Naive thymus-derived CD4-positive, alpha-beta T cell (primary cell): ENCODE data around the gene SLC6A11. TPM values are rescaled to one million over a fixed set of nuclear protein-coding genes. Genes with fewer than 3 reads are reported as not detected.

Experiments
- ATAC-seq: fragments of 150-1000 bp; cut with Tn5 transposase; 2 replicates; pipeline ENCODE4 v1.10.0; 2021; ENCODE audit warnings: mild to moderate bottlenecking, moderate library complexity
- CTCF ChIA-PET: fragments of 350-600 bp; sonication (Branson Sonifier 250); formaldehyde crosslinking; loops from one replicate; lab custom pipeline; 2021; ENCODE audit warnings: antibody characterized with exemption; lab: Charles Lee
- POLR2A ChIA-PET: fragments of 350-600 bp; sonication (Branson Sonifier 250); formaldehyde crosslinking; loops from one replicate; lab custom pipeline; 2021; ENCODE audit warnings: antibody characterized with exemption, inconsistent platforms; lab: Charles Lee
- DNase-seq, 9 donors: peaks; one replicate each; pipeline versions ENCODE4 v3.0.0 to v3.0.0-alpha.2; 2020 to 2022; ENCODE audit warnings: mixed read lengths in 1 of 9
- H3K27ac ChIP-seq: one replicate; pipeline ENCODE4 v1.7.0; 2013; ENCODE audit warnings: mild to moderate bottlenecking, low read depth, low read length, moderate library complexity
- H3K27me3 ChIP-seq, 2 donors: one replicate each; pipeline ENCODE4 v1.7.0; 2013; ENCODE audit warnings: low read length in 2 of 2, mild to moderate bottlenecking in 2 of 2, moderate library complexity in 2 of 2; ENCODE audit not compliant: control insufficient read depth in 2 of 2, insufficient read depth in 2 of 2
- H3K36me3 ChIP-seq, 3 experiments: 1 replicate in 2 of 3; 2 replicates in 1 of 3; pipeline ENCODE4 v1.7.0; 2013; ENCODE audit warnings: low read length in 3 of 3, mild to moderate bottlenecking in 3 of 3, moderate library complexity in 1 of 3; ENCODE audit not compliant: insufficient read depth in 3 of 3, control insufficient read depth in 2 of 3
- H3K4me1 ChIP-seq, 2 donors: one replicate each; pipeline ENCODE4 v1.7.0; 2013; ENCODE audit warnings: low read length in 2 of 2, mild to moderate bottlenecking in 2 of 2, moderate library complexity in 1 of 2; ENCODE audit not compliant: control insufficient read depth in 2 of 2, insufficient read depth in 2 of 2
- H3K4me3 ChIP-seq: 2 replicates; pipeline ENCODE4 v1.7.0; 2013; ENCODE audit warnings: mild to moderate bottlenecking, low read length
- H3K9me3 ChIP-seq, 3 experiments: 1 replicate in 2 of 3; 2 replicates in 1 of 3; pipeline ENCODE4 v1.7.0; 2013; ENCODE audit warnings: low read length in 3 of 3; ENCODE audit not compliant: control insufficient read depth in 2 of 3
- H3K27ac Mint-ChIP-seq, 9 donors: one replicate each; pipeline ENCODE4 v1.8.0; 2020 to 2022; ENCODE audit warnings: mixed read lengths in 9 of 9, mild to moderate bottlenecking in 8 of 9, moderate library complexity in 5 of 9, inconsistent platforms in 2 of 9
- H3K27me3 Mint-ChIP-seq, 5 donors: one replicate each; pipeline ENCODE4 v1.8.0; 2021 to 2022; ENCODE audit warnings: mixed read lengths in 5 of 5, mild to moderate bottlenecking in 1 of 5
- H3K36me3 Mint-ChIP-seq, 5 donors: one replicate each; pipeline ENCODE4 v1.8.0; 2020 to 2022; ENCODE audit warnings: mixed read lengths in 5 of 5, mild to moderate bottlenecking in 3 of 5, inconsistent platforms in 1 of 5
- H3K4me1 Mint-ChIP-seq, 7 donors: one replicate each; pipeline ENCODE4 v1.8.0; 2020 to 2022; ENCODE audit warnings: mixed read lengths in 7 of 7, mild to moderate bottlenecking in 3 of 7, inconsistent platforms in 1 of 7
- H3K4me3 Mint-ChIP-seq, 10 donors: one replicate each; pipeline ENCODE4 v1.8.0; 2020 to 2022; ENCODE audit warnings: mild to moderate bottlenecking in 10 of 10, mixed read lengths in 10 of 10, moderate library complexity in 6 of 10, inconsistent platforms in 2 of 10
- H3K9me3 Mint-ChIP-seq, 11 donors: one replicate each; pipeline ENCODE4 v1.8.0; 2020 to 2022; ENCODE audit warnings: mixed read lengths in 11 of 11, mild to moderate bottlenecking in 4 of 11, inconsistent platforms in 1 of 11, moderate library complexity in 1 of 11
- intact Hi-C, 2 donors: fragments of 100-400 bp; cut with micrococcal nuclease; formaldehyde crosslinking; loops; one replicate each; pipeline ENCODE4 v1.15.1; 2023
- polyA plus RNA-seq, 2 donors: library from polyadenylated mRNA; unstranded; fragments of 300-500 nt; fragmentation: Illumina TruSeq; gene quantifications; one replicate each; pipeline ENCODE4 v1.2.3, GENCODE V29; 2021
- total RNA-seq, 6 experiments: library from RNA in 5 of 6; stranded (reverse) in 5 of 6; gene quantifications; 1 replicate in 5 of 6; 2 replicates in 1 of 6; pipeline ENCODE4 v1.2.3 and lab custom pipeline; 2021 to 2026

The SLC6A11 gene
- total and polyA plus RNA-seq, 7 experiments from 2014 or later = not detected

DNA sequence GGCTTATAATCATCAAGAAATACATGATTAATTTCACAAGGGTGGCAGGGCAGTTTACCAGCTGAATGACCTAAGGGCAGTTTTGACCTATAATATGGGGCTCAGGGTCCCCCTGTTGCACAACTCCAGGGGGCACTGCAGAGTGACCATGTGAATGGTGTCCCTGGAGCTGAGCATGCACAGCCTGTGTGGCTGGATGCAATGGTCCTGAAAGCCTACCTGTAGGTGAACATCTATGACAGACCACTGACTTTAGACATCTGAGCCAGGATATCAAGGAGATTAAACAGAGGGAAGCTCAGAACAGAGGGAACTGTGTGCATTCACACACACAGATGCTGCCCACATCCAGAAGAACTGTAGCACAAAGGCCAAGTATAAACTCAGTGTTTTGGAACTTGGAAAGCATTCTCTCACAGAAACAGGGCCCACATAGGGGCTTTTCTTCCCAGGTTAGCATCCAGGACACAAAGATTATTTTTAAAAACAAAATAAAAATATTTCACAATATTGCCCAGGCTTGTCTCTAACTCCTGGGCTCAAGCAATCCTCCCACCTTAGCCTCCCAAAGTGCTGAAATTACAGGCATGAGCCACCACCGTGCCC, 7.8 kb upstream of the SLC6A11 start:
- Mint-ChIP-seq H3K36me3 (peaks cover 0 to 5% (median 0%) of the 10 kb centered on the region in 5 donors), H3K9me3 (peaks cover 0 to 6% (median 0%) of the 10 kb centered on the region in 11 donors), H3K4me1 (no peaks in the 10 kb centered on the region), H3K27ac (no peak overlapping the region), H3K4me3 (no peak overlapping the region), H3K27me3 (peaks cover 11 to 56% (median 32%) of the 10 kb centered on the region in 5 donors)
- H3K27me3 ChIP-seq = no peaks in the 10 kb centered on the region
- ChIA-PET CTCF (no interaction called here), POLR2A (no interaction called here)
- H3K9me3 ChIP-seq = no peaks in the 10 kb centered on the region
- ATAC-seq (no peak), DNase-seq (no peak)
- no peak overlapping the region for H3K27ac ChIP-seq
- H3K4me1 ChIP-seq = no peaks in the 10 kb centered on the region
- no peaks in the 10 kb centered on the region for H3K36me3 ChIP-seq
- H3K4me3 ChIP-seq = no peak overlapping the region
- intact Hi-C loops = no loop called here

DNA sequence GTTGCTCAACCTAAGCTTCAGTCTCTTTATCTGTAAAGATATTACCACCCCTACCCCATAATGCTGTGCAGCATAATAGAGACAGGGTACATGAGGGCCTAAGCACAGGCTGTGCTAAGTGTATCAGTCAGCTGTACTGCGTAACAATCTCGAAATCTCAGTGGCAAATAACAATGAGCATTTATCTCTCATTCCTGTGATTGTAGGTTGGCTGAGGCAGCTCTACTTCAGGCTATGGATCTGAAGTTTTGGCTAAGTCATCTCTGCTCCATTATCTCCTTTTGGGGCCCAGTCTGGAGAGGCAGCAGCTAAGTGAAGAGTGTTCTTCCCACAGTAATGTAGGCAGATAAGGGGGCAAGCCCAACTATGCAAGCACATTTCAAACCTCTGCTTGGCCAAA, 7.1 kb upstream of the SLC6A11 start:
- no peak overlapping the region for H3K27ac ChIP-seq
- no peaks in the 10 kb centered on the region for H3K9me3 ChIP-seq
- no peaks in the 10 kb centered on the region for H3K36me3 ChIP-seq
- ChIA-PET CTCF (no interaction called here), POLR2A (no interaction called here)
- peaks cover 11 to 59% (median 31%) of the 10 kb centered on the region in 5 donors for H3K27me3 Mint-ChIP-seq
- intact Hi-C loops = no loop called here
- H3K4me1 Mint-ChIP-seq = no peaks in the 10 kb centered on the region
- no peaks in the 10 kb centered on the region for H3K27me3 ChIP-seq
- H3K4me3 ChIP-seq = no peak overlapping the region
- peaks cover 0 to 5% (median 0%) of the 10 kb centered on the region in 5 donors for H3K36me3 Mint-ChIP-seq
- ATAC-seq = no peak
- no peak overlapping the region for H3K27ac Mint-ChIP-seq
- DNase-seq = no peak
- no peak overlapping the region for H3K4me3 Mint-ChIP-seq
- peaks cover 0 to 4% (median 0%) of the 10 kb centered on the region in 11 donors for H3K9me3 Mint-ChIP-seq
- H3K4me1 ChIP-seq = no peaks in the 10 kb centered on the region

DNA sequence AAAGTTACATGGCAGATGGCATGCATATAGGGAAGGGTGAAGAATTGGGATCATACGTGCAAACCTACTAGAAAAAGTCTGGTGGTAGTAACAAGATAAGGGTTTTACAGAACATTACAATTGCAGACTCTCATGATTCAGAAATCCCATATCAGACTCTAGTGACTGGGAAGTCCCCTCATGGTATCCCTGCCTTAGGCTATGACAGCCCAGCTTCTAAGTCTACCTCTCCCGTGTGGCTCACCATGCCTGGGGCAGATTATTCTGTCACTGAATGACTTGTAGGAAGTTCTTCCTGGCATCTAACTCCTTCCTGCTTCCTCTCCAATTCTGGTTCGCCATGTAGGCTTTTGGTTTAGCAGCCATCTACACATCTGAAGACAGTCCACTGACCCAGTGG, 5.7 kb upstream of the SLC6A11 start:
- POLR2A ChIA-PET = no interaction called here
- ATAC-seq (no peak), DNase-seq (no peak)
- no peaks in the 10 kb centered on the region for H3K4me1 ChIP-seq
- Mint-ChIP-seq H3K27me3 (peaks cover 23 to 72% (median 44%) of the 10 kb centered on the region in 5 donors), H3K9me3 (peaks cover 0 to 4% (median 0%) of the 10 kb centered on the region in 11 donors), H3K36me3 (peaks cover 0 to 5% (median 0%) of the 10 kb centered on the region in 5 donors), H3K27ac (no peak overlapping the region), H3K4me3 (no peak overlapping the region), H3K4me1 (no peaks in the 10 kb centered on the region)
- CTCF ChIA-PET = no interaction called here
- intact Hi-C loops = no loop called here
- no peaks in the 10 kb centered on the region for H3K9me3 ChIP-seq
- H3K27ac ChIP-seq = no peak overlapping the region
- H3K27me3 ChIP-seq = no peaks in the 10 kb centered on the region
- H3K4me3 ChIP-seq = no peak overlapping the region
- H3K36me3 ChIP-seq = no peaks in the 10 kb centered on the region

DNA sequence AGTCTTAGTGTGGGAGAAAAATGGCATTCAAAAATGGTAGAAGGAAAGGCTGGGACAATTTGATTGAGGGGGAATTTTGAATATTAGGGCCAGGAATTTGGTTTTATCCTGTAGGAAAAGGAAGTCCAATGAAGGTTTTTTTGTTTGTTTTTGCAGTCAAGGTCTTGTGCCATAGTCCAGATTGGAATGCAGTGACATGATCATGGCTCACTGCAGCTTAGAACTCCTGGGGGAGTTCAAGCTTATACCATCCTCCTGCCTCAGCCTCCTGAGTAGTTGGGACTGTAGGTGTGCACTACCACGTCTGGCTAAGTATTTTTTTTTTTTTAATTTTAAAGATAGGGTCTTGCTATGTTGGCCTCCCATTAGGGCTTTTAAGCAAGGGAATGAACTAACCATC, 2.6 kb upstream of the SLC6A11 start:
- intact Hi-C loops = no loop called here
- Mint-ChIP-seq H3K4me3 (no peak overlapping the region), H3K4me1 (peaks cover 0 to 4% (median 0%) of the 10 kb centered on the region in 7 donors), H3K27ac (no peak overlapping the region), H3K36me3 (peaks cover 0 to 5% (median 0%) of the 10 kb centered on the region in 5 donors), H3K27me3 (peaks cover 29 to 58% (median 48%) of the 10 kb centered on the region in 5 donors), H3K9me3 (peaks cover 0 to 4% (median 0%) of the 10 kb centered on the region in 11 donors)
- H3K9me3 ChIP-seq = no peaks in the 10 kb centered on the region
- DNase-seq (no peak), ATAC-seq (no peak)
- H3K36me3 ChIP-seq = no peaks in the 10 kb centered on the region
- ChIA-PET CTCF (no interaction called here), POLR2A (no interaction called here)
- no peaks in the 10 kb centered on the region for H3K4me1 ChIP-seq
- no peak overlapping the region for H3K4me3 ChIP-seq
- H3K27ac ChIP-seq = no peak overlapping the region
- peaks cover 0 to 3% of the 10 kb centered on the region in 2 donors for H3K27me3 ChIP-seq

DNA sequence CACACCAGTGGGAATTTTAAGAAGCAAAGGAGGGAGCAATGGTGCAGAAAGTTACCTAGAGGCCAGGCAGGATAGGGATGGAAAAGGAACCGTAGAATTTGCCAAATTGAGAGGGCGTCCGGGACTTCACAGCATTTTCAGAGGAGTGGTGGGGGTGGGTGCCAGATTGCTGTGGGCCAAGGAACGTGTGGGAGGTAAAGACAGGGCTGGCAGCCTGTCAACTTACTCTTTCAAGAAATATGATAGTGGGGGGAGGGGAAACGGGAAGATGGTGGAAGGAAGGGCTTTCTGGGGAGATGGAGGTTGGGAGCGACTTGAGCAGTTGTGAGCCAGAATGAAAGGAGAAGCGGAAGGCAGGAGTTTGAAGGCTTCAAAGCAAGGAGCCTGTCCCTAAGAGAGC, 1.4 kb upstream of the SLC6A11 start:
- POLR2A ChIA-PET = no interaction called here
- ATAC-seq = no peak

DNA sequence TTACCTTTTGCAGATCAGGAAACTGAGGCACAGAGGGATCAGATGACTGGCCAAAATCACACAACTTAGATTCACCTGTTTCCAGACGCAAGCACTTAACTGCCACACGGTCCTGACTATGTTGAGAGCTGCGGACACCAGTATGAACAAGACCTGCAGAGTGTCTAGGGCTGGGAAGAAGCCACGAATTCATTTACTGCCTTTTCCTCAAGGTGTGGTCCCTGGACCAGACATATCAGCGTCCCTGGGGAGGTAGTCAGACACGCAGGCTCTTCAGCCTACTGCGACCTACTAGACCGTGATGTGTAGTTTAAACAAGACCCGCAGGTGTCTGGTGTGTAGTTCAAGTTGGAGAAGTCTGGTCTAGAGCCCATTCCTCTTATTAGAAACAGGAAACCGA, 541 bp upstream of the SLC6A11 start:
- H3K4me3 Mint-ChIP-seq = peak overlapping the region in 2 of 10 donors; percentile 38 to 49
- CTCF ChIA-PET = no interaction called here
- intact Hi-C loops = no loop called here
- POLR2A ChIA-PET = no interaction called here
- no peak overlapping the region for H3K27ac Mint-ChIP-seq
- peaks cover 0 to 4% (median 0%) of the 10 kb centered on the region in 7 donors for H3K4me1 Mint-ChIP-seq
- H3K27me3 Mint-ChIP-seq = peaks cover 30 to 44% (median 36%) of the 10 kb centered on the region in 5 donors
- Histone ChIP-seq H3K36me3 (no peaks in the 10 kb centered on the region), H3K27me3 (peaks cover 0 to 3% of the 10 kb centered on the region in 2 donors), H3K9me3 (no peaks in the 10 kb centered on the region), H3K27ac (no peak overlapping the region), H3K4me3 (no peak overlapping the region), H3K4me1 (no peaks in the 10 kb centered on the region)
- peaks cover 0 to 4% (median 0%) of the 10 kb centered on the region in 11 donors for H3K9me3 Mint-ChIP-seq
- DNase-seq (no peak), ATAC-seq (no peak)
- H3K36me3 Mint-ChIP-seq = peaks cover 0 to 3% (median 0%) of the 10 kb centered on the region in 5 donors

More for the DNA sequence above, 1.4 kb upstream of the SLC6A11 start:
- Mint-ChIP-seq H3K27ac (no peak overlapping the region), H3K27me3 (peaks cover 30 to 49% (median 39%) of the 10 kb centered on the region in 5 donors), H3K36me3 (peaks cover 0 to 3% (median 0%) of the 10 kb centered on the region in 5 donors), H3K4me1 (peaks cover 0 to 4% (median 0%) of the 10 kb centered on the region in 7 donors), H3K9me3 (peaks cover 0 to 4% (median 0%) of the 10 kb centered on the region in 11 donors), H3K4me3 (no peak overlapping the region)
- Histone ChIP-seq H3K4me3 (no peak overlapping the region), H3K27ac (no peak overlapping the region), H3K27me3 (peaks cover 0 to 3% of the 10 kb centered on the region in 2 donors), H3K4me1 (no peaks in the 10 kb centered on the region), H3K36me3 (no peaks in the 10 kb centered on the region), H3K9me3 (no peaks in the 10 kb centered on the region)
- DNase-seq = no peak
- CTCF ChIA-PET = no interaction called here
- intact Hi-C loops = no loop called here

DNA sequence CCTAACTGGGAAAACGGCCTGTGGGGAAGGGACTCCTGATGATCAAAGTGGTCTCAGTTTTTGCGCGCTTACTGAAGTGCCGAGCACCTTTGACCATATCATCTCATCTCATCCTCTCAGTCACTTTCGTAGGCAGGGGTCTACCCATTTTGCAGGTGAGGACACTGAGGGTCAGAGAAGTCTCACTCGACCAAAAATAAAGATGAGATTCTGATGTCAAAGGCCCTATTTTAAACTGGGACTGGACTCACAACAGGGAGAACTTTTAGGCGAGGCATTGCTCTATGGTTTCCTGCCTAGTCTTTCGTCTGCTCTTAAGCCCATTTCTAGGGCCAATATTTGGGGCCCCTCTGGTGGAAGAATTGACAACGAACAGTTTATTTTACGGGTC, 830 bp downstream of the SLC6A11 start:
- peaks cover 0 to 4% (median 0%) of the 10 kb centered on the region in 11 donors for H3K9me3 Mint-ChIP-seq
- ATAC-seq (no peak), DNase-seq (no peak)
- H3K27ac ChIP-seq = no peak overlapping the region
- H3K27me3 Mint-ChIP-seq = peaks cover 28 to 40% (median 30%) of the 10 kb centered on the region in 5 donors
- ChIA-PET POLR2A (no interaction called here), CTCF (no interaction called here)
- H3K36me3 ChIP-seq = no peaks in the 10 kb centered on the region
- H3K4me3 ChIP-seq = no peak overlapping the region
- H3K9me3 ChIP-seq = no peaks in the 10 kb centered on the region
- no peak overlapping the region for H3K4me3 Mint-ChIP-seq
- H3K27me3 ChIP-seq = peaks cover 0 to 3% of the 10 kb centered on the region in 2 donors
- H3K4me1 Mint-ChIP-seq = peaks cover 0 to 4% (median 0%) of the 10 kb centered on the region in 7 donors
- no peaks in the 10 kb centered on the region for H3K36me3 Mint-ChIP-seq
- intact Hi-C loops = no loop called here
- no peaks in the 10 kb centered on the region for H3K4me1 ChIP-seq
- H3K27ac Mint-ChIP-seq = no peak overlapping the region
